ENCODE results near the gene FGFR1OP2. TPM values are rescaled to one million over a fixed set of nuclear protein-coding genes. Genes with fewer than 3 reads are reported as not detected.

FGFR1OP2 gene
- total RNA-seq, 1 donor = 47.8 TPM

- Histone ChIP-seq H3K79me2 (ENCODE audit: insufficient read depth, low read length) (peaks cover 53% of the 10 kb centered on the region), H3K9me3 (ENCODE audit: low read depth, low read length) (no peaks in the 10 kb centered on the region), H3K4me3 (ENCODE audit: insufficient read depth, low read length) (no peak overlapping the region), H3K27ac (ENCODE audit: low read depth, low read length) (no peak overlapping the region), H4K20me1 (ENCODE audit: insufficient read depth, low read length) (no peaks in the 10 kb centered on the region), H3K4me2 (ENCODE audit: insufficient read depth, low read length) (no peak overlapping the region), H3K36me3 (ENCODE audit: insufficient read depth, low read length) (no peaks in the 10 kb centered on the region), H3K27me3 (ENCODE audit: insufficient read depth, low read length) (no peaks in the 10 kb centered on the region), H3K4me1 (ENCODE audit: insufficient read depth, low read length) (peaks cover 23% of the 10 kb centered on the region), H2AFZ (ENCODE audit: low read length) (no peak overlapping the region)
- no peak for DNase-seq (ENCODE audit: insufficient read length, low spot score, missing footprints)
- no peak for TF ChIP-seq CTCF (IDR thresholded peaks at IDR 0.05; ENCODE audit: extremely low read depth, low read depth, low read length)
These were observed 74.1 kb downstream of the FGFR1OP2 start for GRCh38 chr12:27012239-27012981.

GRCh38 chr12:27012982-27013255 lies 74.6 kb downstream of the FGFR1OP2 start:
- H3K4me3 ChIP-seq (ENCODE audit: insufficient read depth, low read length) = peak overlapping the region; percentile 80
- H2AFZ ChIP-seq (ENCODE audit: low read length) = no peak overlapping the region
- peak overlapping the region; percentile 97 for H3K4me2 ChIP-seq (ENCODE audit: insufficient read depth, low read length)
- H3K79me2 ChIP-seq (ENCODE audit: insufficient read depth, low read length) = peaks cover 48% of the 10 kb centered on the region
- no peak for DNase-seq (ENCODE audit: insufficient read length, low spot score, missing footprints)
- H3K27me3 ChIP-seq (ENCODE audit: insufficient read depth, low read length) = no peaks in the 10 kb centered on the region
- no peaks in the 10 kb centered on the region for H3K36me3 ChIP-seq (ENCODE audit: insufficient read depth, low read length)
- no peak for TF ChIP-seq CTCF (IDR thresholded peaks at IDR 0.05; ENCODE audit: extremely low read depth, low read depth, low read length)
- no peak overlapping the region for H3K27ac ChIP-seq (ENCODE audit: low read depth, low read length)
- H3K4me1 ChIP-seq (ENCODE audit: insufficient read depth, low read length) = peaks cover 23% of the 10 kb centered on the region
- no peaks in the 10 kb centered on the region for H4K20me1 ChIP-seq (ENCODE audit: insufficient read depth, low read length)
- no peaks in the 10 kb centered on the region for H3K9me3 ChIP-seq (ENCODE audit: low read depth, low read length)

GRCh38 chr12:27013611-27014084 lies 75.4 kb downstream of the FGFR1OP2 start:
- no peaks in the 10 kb centered on the region for H3K9me3 ChIP-seq (ENCODE audit: low read depth, low read length)
- DNase-seq (ENCODE audit: insufficient read length, low spot score, missing footprints) = peak; percentile 58
- no peaks in the 10 kb centered on the region for H4K20me1 ChIP-seq (ENCODE audit: insufficient read depth, low read length)
- H3K36me3 ChIP-seq (ENCODE audit: insufficient read depth, low read length) = no peaks in the 10 kb centered on the region
- TF ChIP-seq CTCF (IDR thresholded peaks at IDR 0.05; ENCODE audit: extremely low read depth, low read depth, low read length) = no peak
- no peaks in the 10 kb centered on the region for H3K27me3 ChIP-seq (ENCODE audit: insufficient read depth, low read length)
- peak overlapping the region; percentile 97 for H3K4me2 ChIP-seq (ENCODE audit: insufficient read depth, low read length)
- H2AFZ ChIP-seq (ENCODE audit: low read length) = peak overlapping the region; percentile 94
- H3K4me3 ChIP-seq (ENCODE audit: insufficient read depth, low read length) = peak overlapping the region; percentile 80
- peaks cover 41% of the 10 kb centered on the region for H3K79me2 ChIP-seq (ENCODE audit: insufficient read depth, low read length)
- H3K27ac ChIP-seq (ENCODE audit: low read depth, low read length) = peak overlapping the region; percentile 98
- H3K4me1 ChIP-seq (ENCODE audit: insufficient read depth, low read length) = peaks cover 23% of the 10 kb centered on the region

GRCh38 chr12:27014085-27014858 lies 76.0 kb downstream of the FGFR1OP2 start, which contains the start of gene TM7SF3:
Gene TM7SF3, minus strand, starts transcription at chr12:27014384. Its CDS starts 216 bp downstream, at chr12:27014168.
- H2AFZ ChIP-seq (ENCODE audit: low read length) = peak within 1 kb of the TSS; percentile 96
- H4K20me1 ChIP-seq (ENCODE audit: insufficient read depth, low read length) = no peaks in the 10 kb centered on the region
- peak within 1 kb of the TSS; percentile 98 for H3K27ac ChIP-seq (ENCODE audit: low read depth, low read length)
- H3K79me2 ChIP-seq (ENCODE audit: insufficient read depth, low read length) = peaks cover 37% of the 10 kb centered on the region
- no peaks in the 10 kb centered on the region for H3K36me3 ChIP-seq (ENCODE audit: insufficient read depth, low read length)
- H3K4me2 ChIP-seq (ENCODE audit: insufficient read depth, low read length) = peak within 1 kb of the TSS; percentile 97
- peaks cover 23% of the 10 kb centered on the region for H3K4me1 ChIP-seq (ENCODE audit: insufficient read depth, low read length)
- DNase-seq (ENCODE audit: insufficient read length, low spot score, missing footprints) = peak; percentile 98
- no peaks in the 10 kb centered on the region for H3K27me3 ChIP-seq (ENCODE audit: insufficient read depth, low read length)
- H3K9me3 ChIP-seq (ENCODE audit: low read depth, low read length) = no peaks in the 10 kb centered on the region
- peak; percentile 90 for TF ChIP-seq CTCF (IDR thresholded peaks at IDR 0.05; ENCODE audit: extremely low read depth, low read depth, low read length)
- H3K4me3 ChIP-seq (ENCODE audit: insufficient read depth, low read length) = peak within 1 kb of the TSS; percentile 80
